ENCODE data around the gene ANKS6. TPM values are rescaled to one million over a fixed set of nuclear protein-coding genes. Genes with fewer than 3 reads are reported as not detected.

The ANKS6 gene
- polyA plus RNA-seq, 1 donor from 2014 or later, result 16.6 TPM

DNA sequence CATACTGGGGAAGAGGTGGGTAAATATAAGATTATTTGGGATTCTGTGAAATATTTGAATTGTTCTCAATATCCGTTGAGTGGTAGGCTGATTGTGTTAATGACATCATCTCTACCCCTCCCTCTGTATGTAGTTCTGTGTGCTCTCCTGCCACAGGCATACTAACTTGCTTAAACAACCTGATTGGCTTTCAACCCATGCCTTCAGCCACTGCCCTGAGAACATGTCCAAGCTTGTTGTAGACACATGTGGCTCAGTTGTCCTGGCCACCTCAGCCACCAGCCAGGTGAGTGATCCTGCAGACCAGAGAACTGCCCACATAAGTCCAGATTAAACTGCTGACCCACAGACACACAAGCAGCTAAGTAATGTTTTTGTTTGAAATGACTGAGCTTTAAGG, 31.1 kb downstream of the ANKS6 start:
- no peaks in the 10 kb centered on the region for H3F3A ChIP-seq (ENCODE audit: insufficient read depth, low read length, poor library complexity, severe bottlenecking)
- no peaks in the 10 kb centered on the region for H4K20me1 ChIP-seq (ENCODE audit: insufficient read depth)
- no peaks in the 10 kb centered on the region for H3K36me3 ChIP-seq (ENCODE audit: insufficient read depth, low read length)
- H3K27ac ChIP-seq (ENCODE audit: low read length), result no peak overlapping the region
- no peak overlapping the region for H3K4me2 ChIP-seq (ENCODE audit: low read length)
- no peaks in the 10 kb centered on the region for H3K27me3 ChIP-seq (ENCODE audit: insufficient read depth, low read depth, low read length)
- H3K9ac ChIP-seq (ENCODE audit: low read length), result no peak overlapping the region
- TF ChIP-seq, protein P1, sequence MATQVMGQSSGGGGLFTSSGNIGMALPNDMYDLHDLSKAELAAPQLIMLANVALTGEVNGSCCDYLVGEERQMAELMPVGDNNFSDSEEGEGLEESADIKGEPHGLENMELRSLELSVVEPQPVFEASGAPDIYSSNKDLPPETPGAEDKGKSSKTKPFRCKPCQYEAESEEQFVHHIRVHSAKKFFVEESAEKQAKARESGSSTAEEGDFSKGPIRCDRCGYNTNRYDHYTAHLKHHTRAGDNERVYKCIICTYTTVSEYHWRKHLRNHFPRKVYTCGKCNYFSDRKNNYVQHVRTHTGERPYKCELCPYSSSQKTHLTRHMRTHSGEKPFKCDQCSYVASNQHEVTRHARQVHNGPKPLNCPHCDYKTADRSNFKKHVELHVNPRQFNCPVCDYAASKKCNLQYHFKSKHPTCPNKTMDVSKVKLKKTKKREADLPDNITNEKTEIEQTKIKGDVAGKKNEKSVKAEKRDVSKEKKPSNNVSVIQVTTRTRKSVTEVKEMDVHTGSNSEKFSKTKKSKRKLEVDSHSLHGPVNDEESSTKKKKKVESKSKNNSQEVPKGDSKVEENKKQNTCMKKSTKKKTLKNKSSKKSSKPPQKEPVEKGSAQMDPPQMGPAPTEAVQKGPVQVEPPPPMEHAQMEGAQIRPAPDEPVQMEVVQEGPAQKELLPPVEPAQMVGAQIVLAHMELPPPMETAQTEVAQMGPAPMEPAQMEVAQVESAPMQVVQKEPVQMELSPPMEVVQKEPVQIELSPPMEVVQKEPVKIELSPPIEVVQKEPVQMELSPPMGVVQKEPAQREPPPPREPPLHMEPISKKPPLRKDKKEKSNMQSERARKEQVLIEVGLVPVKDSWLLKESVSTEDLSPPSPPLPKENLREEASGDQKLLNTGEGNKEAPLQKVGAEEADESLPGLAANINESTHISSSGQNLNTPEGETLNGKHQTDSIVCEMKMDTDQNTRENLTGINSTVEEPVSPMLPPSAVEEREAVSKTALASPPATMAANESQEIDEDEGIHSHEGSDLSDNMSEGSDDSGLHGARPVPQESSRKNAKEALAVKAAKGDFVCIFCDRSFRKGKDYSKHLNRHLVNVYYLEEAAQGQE (IDR thresholded peaks at IDR 0.05; ENCODE audit: borderline replicate concordance), result no peak
- TF ChIP-seq, protein P2, sequence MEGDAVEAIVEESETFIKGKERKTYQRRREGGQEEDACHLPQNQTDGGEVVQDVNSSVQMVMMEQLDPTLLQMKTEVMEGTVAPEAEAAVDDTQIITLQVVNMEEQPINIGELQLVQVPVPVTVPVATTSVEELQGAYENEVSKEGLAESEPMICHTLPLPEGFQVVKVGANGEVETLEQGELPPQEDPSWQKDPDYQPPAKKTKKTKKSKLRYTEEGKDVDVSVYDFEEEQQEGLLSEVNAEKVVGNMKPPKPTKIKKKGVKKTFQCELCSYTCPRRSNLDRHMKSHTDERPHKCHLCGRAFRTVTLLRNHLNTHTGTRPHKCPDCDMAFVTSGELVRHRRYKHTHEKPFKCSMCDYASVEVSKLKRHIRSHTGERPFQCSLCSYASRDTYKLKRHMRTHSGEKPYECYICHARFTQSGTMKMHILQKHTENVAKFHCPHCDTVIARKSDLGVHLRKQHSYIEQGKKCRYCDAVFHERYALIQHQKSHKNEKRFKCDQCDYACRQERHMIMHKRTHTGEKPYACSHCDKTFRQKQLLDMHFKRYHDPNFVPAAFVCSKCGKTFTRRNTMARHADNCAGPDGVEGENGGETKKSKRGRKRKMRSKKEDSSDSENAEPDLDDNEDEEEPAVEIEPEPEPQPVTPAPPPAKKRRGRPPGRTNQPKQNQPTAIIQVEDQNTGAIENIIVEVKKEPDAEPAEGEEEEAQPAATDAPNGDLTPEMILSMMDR (IDR thresholded peaks at IDR 0.05; ENCODE audit: poor library complexity, severe bottlenecking), result no peak
- TF ChIP-seq SMC3 (conservative IDR thresholded peaks at IDR 0.05; ENCODE audit: poor library complexity), result no peak
- no peak for TF ChIP-seq RAD21 (conservative IDR thresholded peaks at IDR 0.05)
- no peak for TF ChIP-seq TAF1 (IDR thresholded peaks at IDR 0.05; ENCODE audit: low read depth)
- TF ChIP-seq EZH2 (IDR thresholded peaks at IDR 0.05; ENCODE audit: borderline replicate concordance, insufficient read depth, low read length, poor library complexity, severe bottlenecking), result no peak
- TF ChIP-seq MXI1 (conservative IDR thresholded peaks at IDR 0.05; ENCODE audit: poor library complexity, severe bottlenecking), result no peak
- TF ChIP-seq POLR2AphosphoS5 (IDR thresholded peaks at IDR 0.05), result no peak
- no peak for TF ChIP-seq EP300 (conservative IDR thresholded peaks at IDR 0.05; ENCODE audit: poor library complexity, severe bottlenecking)
- H3K4me3 ChIP-seq (ENCODE audit: low read length), result no peak overlapping the region
- no peaks in the 10 kb centered on the region for H3K9me2 ChIP-seq (ENCODE audit: insufficient read depth, low read length)
- H2AFZ ChIP-seq (ENCODE audit: low read depth, low read length), result no peak overlapping the region
- H3K9me3 ChIP-seq (ENCODE audit: low read length), result no peaks in the 10 kb centered on the region
- no peaks in the 10 kb centered on the region for H3K79me2 ChIP-seq (replicated peaks; ENCODE audit: insufficient read depth, low read length)

DNA sequence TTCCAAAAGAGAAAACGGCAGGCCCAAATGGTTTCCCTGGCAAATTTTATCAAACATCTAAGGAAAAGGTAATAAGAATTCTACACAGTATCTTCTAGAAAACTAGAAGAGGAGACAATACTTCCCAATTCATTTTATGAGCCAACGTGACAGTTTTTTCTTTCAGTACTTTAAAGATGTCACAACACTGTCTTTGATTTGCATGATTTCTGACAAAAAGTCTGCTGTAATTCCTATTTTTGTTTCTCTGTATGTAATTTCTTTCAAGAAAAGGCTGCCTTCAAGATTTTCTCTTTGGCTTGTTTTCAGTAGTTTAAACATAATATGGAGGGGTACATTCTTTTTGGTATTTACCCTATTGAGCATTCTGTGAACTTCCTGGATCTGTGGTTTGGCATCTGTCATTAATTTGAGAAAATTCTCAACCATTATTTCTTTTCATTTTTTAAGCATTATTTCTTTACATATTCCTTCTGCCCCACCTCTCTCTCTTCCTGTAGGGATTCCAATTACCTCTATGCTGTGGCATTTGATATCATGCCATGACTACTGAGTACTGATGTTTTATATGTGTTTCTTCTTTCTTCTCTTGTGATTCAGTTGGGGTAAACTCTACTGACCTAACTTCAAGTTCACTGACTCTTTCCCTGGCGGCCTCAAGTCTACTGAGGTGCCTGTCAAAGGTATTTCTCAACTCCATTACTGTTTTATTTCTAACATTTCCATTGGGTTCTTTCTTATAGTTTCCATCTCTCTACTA, 32.2 kb downstream of the ANKS6 start:
- H3K27ac ChIP-seq (ENCODE audit: low read length), result no peak overlapping the region
- no peak overlapping the region for H2AFZ ChIP-seq (ENCODE audit: low read depth, low read length)
- no peaks in the 10 kb centered on the region for H4K20me1 ChIP-seq (ENCODE audit: insufficient read depth)
- no peak overlapping the region for H3K4me3 ChIP-seq (ENCODE audit: low read length)
- H3K4me2 ChIP-seq (ENCODE audit: low read length), result no peak overlapping the region
- H3K36me3 ChIP-seq (ENCODE audit: insufficient read depth, low read length), result no peaks in the 10 kb centered on the region
- H3F3A ChIP-seq (ENCODE audit: insufficient read depth, low read length, poor library complexity, severe bottlenecking), result no peaks in the 10 kb centered on the region
- no peaks in the 10 kb centered on the region for H3K27me3 ChIP-seq (ENCODE audit: insufficient read depth, low read depth, low read length)
- H3K9me2 ChIP-seq (ENCODE audit: insufficient read depth, low read length), result no peaks in the 10 kb centered on the region
- H3K9ac ChIP-seq (ENCODE audit: low read length), result no peak overlapping the region
- no peaks in the 10 kb centered on the region for H3K79me2 ChIP-seq (replicated peaks; ENCODE audit: insufficient read depth, low read length)
- no peaks in the 10 kb centered on the region for H3K9me3 ChIP-seq (ENCODE audit: low read length)
- no peak for TF ChIP-seq MXI1 (conservative IDR thresholded peaks at IDR 0.05; ENCODE audit: poor library complexity, severe bottlenecking)
- peak; percentile 39 for TF ChIP-seq EP300 (conservative IDR thresholded peaks at IDR 0.05; ENCODE audit: poor library complexity, severe bottlenecking)
- TF ChIP-seq, protein P2 (IDR thresholded peaks at IDR 0.05; ENCODE audit: poor library complexity, severe bottlenecking), result no peak
- no peak for TF ChIP-seq SMC3 (conservative IDR thresholded peaks at IDR 0.05; ENCODE audit: poor library complexity)
- TF ChIP-seq POLR2AphosphoS5 (IDR thresholded peaks at IDR 0.05), result no peak
- TF ChIP-seq, protein P1 (IDR thresholded peaks at IDR 0.05; ENCODE audit: borderline replicate concordance), result no peak
- no peak for TF ChIP-seq EZH2 (IDR thresholded peaks at IDR 0.05; ENCODE audit: borderline replicate concordance, insufficient read depth, low read length, poor library complexity, severe bottlenecking)
- TF ChIP-seq TAF1 (IDR thresholded peaks at IDR 0.05; ENCODE audit: low read depth), result no peak

Data from neural cell (in vitro differentiated cells).